Activated naive CD8-positive, alpha-beta T cell treated with anti-CD3 and anti-CD28 coated beads, Interleukin-2, amount 50 U/mL, for 16 hours (primary cell): ENCODE results near the gene EDEM1.

Source experiments
- DNase-seq: peaks from one replicate; pipeline ENCODE4 v3.0.0-alpha.2; 2020; ENCODE audit warnings: low read depth, low spot score

Gene EDEM1

DNA sequence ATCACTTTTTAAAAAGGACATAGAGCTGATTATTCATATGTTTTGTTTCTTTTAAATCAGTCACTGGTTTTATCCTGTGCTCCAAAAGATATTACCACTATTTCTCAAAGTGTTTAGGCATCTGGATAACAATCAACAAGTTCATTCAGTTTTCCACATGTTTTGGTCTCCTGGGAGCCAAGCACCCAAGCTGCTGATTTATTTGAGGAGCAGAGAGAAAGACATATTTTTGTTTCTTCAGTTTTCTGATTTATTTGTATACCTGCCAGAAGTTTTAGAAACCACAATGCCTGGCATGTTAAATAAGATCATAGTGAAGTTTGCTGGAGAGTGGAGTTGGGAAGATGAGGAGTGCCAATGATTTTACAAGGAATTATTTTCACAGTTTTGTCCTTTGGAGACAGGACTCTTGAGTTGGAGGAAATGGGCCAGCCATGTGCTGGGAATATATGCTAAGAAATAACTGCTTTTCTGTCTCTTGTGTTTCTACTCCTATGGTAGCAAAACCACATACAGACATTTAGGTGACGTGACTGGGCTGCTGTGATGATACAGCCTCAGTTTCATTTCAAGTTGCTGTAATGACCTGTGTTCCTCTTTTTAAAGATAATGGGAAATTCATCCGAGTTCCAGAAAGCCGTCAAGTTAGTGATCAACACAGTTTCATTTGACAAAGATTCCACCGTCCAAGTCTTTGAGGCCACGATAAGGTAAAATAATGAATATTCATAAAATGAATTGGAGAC, 11.7 kb downstream of the EDEM1 start:
- DNase-seq: no peak

DNA sequence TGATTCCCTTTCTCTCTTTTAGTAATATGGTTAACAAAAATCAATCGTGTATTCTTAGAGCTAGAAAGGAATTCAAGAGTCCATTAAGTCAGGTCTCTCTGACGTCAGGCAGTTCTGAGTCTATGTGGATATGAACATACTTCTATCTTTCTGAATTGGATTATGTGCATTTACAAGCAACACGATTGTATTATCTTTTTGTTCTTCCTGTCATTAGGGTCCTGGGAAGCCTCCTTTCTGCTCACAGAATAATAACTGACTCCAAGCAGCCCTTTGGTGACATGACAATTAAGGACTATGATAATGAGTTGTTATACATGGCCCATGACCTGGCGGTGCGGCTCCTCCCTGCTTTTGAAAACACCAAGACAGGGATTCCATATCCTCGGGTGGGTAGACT, 14.0 kb downstream of the EDEM1 start:
- no peak for DNase-seq

DNA sequence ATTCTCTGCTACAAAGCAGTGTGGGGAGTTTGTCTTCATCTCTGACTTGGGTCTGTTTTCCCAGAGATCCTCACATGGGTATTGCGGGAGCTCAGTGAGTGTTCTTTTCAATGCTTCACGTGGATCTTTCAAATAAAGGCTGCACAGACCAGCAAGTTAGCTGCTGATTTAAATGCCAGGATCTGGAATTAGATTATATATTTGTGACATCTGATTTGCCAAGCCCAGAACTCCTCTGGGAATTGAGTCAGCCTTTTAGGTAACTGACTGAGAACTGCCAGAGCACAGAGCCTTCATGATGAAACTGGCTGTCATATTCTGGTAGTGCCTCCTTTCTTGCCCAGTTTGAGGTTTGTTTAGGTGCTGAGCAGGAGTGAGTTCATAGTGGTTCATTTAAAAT, 14.7 kb downstream of the EDEM1 start:
- no peak for DNase-seq

DNA sequence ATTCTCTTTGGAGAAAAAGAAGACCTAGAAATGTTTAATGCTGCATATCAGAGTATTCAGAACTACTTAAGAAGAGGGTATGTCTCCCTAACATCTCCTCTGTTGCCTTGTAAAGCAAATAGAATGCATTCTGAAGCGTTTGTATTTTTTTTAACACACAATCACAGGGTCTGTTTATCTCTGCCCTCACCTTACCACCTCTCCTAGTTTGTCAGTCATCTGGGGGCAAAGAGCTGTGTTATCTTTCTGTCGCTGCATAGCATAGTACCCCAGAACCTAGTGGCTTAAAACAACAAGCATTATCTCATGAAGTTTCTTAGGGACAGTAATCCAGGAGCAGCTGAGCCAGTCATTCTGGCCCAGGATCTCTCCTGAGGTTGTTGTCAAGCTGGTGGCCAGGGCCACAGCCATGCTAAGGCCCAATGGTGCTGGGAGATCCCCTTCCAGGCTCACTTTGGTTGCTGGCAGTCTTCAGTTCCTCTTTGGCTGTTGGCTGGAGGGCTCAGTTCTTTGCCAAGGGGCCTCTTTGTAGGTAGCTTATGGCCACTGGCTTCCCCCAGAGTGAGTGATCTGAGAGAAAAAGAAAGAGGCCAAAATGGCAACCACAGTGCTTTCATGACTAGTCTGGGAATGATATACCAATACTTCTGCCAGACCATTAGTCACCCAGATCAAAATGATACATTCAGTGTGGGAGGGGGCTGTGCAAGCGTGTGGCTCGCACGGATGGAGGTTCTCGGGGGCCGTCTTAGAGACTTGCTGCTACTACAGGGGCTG, 17.8 kb downstream of the EDEM1 start:
- no peak for DNase-seq

DNA sequence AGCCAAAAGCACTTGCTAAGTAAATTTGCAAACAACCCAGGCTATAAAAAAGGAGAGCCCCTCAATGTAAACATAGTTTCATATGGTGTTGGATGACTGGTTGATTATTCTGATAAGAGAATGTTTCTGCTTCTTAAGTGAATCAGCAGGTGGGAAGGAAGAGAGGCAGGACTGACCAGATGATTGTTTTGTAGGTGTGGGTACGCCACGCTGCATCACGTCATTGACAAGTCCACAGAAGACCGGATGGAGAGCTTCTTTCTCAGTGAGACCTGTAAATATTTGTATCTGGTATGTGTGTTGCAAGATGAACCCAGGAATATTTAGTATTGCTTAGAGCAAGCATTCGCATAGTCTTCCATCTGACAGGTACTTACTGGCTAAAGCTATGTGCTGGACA, 23.4 kb downstream of the EDEM1 start:
- DNase-seq: no peak

DNA sequence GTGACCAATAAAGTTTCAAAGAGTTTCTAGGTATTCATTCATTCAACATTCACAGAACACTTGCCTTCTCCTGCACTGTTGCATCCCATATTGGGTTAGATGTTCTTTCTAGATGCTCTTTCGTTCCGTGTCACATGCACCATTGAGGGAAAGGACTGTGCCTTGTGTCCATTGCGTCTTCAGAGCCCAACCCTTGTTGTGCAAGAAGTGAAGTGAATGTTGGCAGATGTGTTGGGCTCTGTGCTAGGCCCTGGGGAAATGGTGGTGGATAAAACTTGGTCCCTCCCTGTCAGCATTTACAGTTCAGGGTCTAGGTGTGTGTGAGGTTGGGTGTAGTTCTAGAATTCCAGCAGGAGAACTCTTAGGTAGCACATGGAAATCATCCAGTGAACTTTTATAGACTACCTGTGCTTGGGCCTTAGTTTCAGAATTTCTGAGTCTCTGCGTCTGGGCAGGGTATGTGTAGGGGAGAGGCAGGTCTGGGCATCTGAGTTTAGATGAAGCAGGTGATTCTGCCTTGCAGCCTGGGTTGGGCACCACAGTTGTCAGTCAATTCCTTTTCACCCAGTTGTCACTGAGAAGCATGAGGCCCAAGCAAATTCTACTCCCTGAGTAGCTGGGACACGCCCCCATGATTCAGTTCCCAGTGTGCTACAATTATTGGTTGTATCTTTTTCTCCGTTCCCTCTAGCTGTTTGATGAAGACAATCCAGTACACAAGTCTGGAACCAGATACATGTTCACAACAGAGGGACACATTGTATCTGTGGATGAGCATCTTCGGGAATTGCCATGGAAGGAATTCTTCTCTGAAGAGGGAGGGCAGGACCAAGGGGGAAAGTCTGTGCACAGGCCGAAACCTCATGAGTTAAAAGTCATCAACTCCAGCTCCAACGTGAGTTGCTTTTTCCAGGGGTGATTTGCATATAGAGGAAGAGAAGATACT, 25.4 kb downstream of the EDEM1 start:
- no peak for DNase-seq

DNA sequence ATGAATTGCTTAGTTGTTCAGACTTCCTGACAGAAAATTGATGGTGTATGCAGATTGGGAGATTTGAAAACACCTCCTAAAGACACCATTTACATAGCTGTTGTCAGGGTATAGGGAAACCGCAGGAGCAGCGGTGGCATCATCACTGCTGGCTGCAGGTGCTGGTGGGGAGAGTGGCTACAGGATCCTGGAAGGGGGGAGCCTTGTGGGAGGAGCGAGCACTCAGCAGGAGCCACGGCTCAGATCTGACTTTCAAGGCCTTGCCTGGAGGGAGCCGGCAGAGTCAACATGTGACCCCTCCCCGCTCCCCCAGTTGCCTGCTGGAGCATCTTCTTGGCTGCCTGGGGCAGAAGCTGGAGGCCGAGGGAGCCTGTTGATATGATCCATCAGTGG, 26.1 kb downstream of the EDEM1 start:
- DNase-seq: no peak

DNA sequence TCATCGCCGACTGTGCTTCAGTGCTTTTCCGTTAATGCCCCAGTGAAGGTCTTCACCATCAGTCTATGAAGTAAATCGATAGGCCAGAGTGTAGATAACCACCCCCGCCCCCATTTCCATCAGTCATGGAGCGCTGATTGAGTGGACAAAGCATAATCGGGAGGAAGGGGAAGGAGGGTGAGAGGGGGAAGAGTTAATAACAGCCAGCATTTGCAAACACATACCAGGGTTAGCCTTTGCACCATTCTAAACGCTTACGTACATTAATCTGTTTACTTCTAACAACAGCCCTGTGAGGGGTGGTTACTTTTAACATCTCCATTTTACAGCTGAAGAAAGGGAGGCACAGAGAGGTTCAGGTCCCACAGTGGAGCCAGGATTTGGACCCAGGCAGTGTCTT, 26.8 kb downstream of the EDEM1 start:
- DNase-seq: no peak

DNA sequence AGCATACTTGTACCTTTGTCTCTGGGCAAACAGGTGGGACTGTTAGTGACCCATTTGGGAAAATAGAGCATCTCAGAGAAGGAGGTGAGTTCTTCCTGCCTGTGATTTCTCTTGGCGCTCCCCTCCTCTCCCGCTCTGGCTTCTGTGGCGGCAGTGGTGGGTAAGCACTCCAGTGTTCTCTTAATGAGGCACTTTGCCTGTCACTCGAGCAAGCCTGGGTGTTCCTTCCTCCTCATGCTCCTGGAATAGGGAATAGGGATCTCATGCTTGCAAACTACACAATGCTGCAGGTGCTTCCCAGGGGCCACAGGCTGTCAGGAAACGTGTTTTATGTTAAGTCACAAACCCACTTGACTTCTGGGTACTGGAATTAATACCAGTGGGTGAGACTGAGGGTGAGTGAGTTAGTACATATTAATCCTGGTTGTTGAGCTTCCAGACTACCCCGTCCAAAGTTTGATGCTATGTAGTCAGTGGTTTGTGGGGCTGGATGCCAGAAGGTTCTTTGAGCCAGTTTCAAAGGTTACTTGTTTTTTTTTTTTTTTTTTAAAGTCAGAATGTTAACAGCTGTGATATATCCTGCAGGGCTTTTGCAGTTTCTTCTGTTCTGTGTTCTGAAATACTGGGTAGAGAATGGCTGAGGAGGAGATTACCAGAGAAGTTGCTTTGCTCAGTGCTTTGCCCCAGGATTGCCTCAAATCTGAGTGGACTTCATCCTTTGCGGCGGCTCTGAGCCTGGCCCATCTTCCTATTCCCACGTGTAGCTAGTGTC, 30.5 kb downstream of the EDEM1 start:
- DNase-seq: no peak

DNA sequence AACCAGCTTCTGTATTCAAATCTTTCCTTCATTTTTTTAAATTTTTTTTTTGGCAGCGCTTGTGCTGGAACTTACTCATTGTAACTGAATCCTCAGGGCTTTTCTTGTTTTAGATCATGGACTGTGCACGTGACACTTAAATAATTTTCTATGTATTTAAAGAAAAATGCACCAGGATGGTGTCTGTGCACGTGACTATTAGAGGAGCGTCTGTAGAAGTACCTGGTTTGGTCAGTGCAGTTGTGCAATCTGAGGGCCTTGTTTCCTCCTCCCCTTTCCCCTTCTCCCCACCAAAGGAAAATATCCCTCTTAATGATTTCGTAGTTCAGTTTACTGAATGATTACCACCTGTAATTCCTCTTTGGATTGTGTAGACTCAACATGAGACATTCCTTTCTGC, 31.3 kb downstream of the EDEM1 start:
- no peak for DNase-seq

DNA sequence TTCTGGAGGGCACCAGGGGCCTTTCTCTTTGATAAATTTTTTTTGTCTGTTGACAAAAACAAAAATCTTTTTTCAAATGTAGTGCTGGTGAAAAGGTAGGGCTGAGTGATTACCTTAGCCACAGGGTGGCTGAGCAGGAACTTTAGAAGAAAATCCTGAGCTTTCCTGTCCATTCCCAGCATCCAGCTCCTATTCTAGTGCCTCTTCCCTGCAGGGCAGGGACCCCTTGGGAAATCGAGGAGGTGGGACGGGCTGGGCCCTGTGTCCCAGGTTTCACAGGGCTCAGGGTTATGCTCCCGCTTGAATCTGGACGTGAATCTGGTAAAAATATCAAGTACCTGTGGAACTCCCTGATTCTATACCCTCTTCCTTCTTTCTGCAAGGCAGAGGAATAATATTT, 31.7 kb downstream of the EDEM1 start:
- DNase-seq: no peak

DNA sequence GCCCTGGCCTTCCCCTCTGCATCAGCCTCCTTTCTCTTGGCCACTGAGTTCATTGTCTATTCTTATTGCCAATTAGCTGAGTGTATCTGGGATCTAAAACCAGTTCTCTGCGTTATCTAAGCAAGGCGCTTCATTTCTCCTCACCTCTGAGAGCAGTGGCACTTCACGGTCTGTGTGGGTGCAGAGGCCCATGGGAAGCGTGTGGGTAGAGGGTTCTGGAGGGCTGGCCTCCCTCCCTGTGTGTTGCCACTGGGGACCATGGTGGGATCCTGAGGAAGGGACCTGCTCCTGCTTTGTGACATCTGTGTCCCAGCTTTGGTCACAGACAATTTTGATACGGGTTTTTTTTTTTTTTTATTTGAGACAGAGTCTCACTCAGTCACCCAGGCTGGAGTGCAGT, 32.7 kb downstream of the EDEM1 start:
- no peak for DNase-seq

DNA sequence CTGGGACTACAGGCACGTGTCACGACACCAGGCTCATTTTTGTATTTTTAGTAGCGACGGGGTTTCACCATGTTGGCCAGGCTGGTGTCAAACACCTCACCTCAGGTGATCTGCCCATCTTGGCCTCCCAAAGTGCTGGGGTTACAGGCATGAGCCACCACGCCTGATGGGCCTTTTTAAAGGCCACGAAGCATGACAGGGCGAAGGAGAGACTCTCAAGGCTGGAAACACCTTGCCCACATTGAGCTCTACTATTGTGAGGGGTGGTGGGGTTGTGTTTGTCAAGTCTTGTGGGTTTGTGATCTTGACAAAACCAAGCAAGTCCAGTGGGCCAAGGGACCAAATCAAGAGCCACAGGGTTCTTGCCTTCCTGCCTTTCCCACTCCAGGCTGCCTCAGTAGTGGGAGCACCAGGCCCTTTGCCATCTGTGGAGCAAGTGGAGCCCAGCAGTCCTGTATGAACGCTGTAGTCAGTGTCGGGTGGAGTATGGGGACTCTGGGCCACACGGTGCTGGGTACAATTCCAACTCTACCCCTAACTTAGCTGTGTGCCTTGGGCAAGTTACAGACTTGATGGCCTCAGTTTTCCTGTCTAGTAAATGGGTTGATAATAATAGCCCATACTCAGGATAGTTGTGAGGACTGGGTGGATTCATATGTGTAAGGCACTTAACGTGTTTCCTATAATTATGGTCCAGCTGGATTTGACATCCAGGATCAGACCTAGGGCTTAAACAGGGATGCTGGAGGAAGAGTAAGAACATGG, 33.3 kb downstream of the EDEM1 start:
- no peak for DNase-seq

DNA sequence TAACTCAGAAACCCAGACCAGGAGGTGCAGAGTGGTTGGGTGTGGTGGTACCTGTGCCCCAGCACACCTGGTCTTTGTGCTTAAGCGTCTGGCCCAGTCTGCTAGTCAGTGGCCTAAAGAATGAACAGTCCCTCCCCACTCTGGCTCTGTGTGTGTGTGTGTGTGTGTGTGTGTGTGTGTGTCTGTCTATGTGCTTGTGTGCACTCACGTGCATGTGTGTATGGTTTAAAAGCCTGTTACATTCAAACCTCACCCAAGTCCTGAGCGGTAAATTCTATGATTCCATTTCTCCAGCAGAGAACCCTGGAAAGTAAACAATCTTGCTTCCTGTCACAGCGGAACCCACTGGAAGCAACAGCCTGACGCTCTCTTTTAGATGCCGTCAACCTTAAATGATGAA, 34.2 kb downstream of the EDEM1 start:
- DNase-seq: no peak

DNA sequence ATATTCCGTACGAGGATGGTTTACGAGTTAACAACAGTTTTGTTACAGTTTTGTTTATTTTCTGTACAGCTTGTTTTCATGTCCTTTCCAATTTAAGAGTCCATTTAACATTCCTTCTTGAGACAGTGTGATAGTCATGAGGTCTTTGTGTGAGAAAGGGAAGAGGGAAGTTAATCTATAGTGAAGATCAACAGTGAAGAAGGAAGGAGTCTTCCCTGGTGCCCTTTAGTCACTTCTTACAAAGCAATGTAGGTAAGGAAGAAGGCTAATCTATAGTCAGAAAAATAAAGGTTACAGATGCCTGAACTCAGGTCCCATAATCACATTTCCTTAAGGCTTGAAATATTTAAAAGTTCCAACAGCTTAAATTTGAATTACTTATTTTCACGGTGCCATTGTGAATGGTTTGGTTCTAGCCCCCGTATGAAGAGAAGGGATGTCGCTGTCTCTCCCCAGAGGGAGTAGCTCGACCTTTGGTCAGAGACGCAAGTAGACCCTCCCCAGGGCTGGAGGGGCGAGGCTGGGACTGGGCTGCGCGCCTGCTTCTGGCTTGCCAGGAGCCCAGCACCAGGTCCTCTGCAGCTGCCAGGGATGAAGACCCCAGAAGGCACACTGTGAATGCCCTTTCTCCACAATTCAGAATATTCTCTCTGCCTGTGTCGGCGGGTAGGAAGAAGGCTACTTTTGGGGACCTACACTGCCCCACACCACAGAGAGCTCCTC, 34.9 kb downstream of the EDEM1 start:
- no peak for DNase-seq

DNA sequence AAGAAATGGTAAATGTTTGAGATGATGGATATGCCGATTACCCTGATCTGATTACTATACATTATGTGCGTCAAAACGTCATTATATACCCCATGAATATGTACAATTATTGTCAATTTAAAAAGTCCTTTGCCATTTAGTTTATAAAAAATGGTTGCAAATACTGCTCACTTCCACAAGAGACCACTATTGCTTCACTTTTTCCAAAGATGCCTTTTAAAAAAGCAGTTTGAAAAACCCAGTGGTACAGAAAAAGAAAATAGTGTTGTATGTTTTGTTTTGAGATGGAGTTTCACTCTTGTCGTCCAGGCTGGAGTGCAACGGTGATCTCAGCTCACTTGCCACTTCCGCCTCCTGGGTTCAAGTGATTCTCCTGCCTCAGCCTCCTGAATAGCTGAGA, 39.3 kb downstream of the EDEM1 start:
- no peak for DNase-seq

DNA sequence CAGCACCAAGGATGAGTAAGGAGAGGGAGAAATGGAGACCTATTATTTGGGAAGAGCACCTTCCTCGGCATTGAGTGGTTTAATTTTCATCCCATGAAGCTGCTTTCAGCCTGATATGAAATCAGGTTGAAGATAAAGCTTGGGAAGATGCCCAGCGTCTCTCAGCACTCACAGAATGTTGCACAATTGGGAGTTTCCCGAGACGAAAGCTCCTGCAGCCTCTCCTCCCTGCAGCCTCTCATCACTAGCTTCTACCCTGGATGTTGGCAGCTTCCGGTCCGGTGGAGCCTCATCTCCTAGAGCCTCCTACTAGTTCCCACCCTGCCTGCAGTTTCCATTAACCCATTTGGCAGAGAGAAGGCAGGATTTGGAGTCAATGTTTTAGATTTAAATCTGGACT, 40.3 kb downstream of the EDEM1 start:
- DNase-seq: no peak

DNA sequence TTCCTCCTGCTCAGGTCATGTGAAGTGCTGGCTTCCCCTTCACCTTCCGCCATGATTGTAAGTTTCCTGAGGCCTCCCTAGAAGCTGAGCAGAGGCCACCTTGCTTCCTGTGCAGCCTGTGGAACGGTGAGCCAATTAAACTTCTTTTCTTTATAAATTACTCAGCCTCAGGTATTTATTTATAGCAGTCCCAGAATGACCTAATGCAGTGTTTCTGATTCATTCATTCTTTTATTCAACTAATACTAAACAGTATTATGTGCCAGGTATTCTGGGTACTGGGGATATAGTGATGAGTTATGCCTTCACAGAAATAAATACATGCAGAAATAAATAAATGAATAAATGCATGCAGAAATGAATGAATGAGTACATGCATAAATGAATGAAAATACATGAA, 41.9 kb downstream of the EDEM1 start:
- DNase-seq: no peak

DNA sequence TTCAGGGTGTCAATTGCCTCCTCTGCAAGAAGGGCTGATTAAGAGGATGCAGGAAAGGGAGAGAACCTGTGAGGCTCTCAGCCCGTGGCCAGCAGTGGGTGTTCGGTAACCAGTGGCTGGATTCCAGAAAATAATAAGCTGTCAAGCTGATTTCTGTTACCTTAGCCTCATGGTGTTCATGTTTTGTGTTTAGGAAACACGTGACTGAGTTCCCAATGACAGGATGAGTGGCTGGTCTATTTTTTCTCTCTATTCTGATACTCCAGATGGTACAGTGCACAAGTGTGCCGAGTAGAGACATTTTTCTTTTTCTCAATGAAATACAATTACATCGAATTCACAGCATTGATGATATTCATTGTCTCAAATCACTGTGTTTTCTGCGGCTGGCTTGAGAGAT, 43.6 kb downstream of the EDEM1 start:
- no peak for DNase-seq

DNA sequence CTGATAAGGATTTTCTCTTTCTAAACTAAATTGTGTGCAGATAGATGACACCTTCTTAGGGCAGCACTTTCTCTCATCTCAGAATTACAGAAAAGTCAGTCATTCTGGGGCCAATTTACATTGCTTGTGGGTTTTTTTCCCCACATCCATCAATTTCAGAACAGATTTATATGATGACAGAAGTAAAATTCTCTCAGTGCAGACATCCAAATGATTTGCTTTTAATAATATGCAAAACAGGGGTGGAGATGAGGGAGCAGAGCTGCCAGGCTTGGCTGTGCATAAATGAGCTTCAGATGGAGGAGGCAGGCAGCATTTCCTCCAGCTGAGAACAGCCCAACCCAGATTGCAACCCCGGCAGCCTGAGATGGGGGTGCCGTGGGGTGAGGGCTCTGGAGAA, 44.0 kb downstream of the EDEM1 start:
- DNase-seq: no peak
